HEK293 (cell line): ENCODE data around the gene NUP50.
A peak's percentile ranks its signal among the peaks of the same experiment; 100 is the strongest.
"Not testable (repeated sequence)": the region's sequence is repeated elsewhere in the genome, so short reads cannot be mapped to it uniquely, and the experiment has no call there.

Source experiments
- CTCF ChIA-PET: fragments of 350-600 bp; formaldehyde crosslinking; extraction: SDS; loops from one replicate; lab custom pipeline; 2021; ENCODE audit warnings: antibody characterized with exemption; lab: Yijun Ruan, JAX
- POLR2A ChIA-PET: fragments of 300-600 bp; formaldehyde crosslinking; extraction: SDS; loops from one replicate; lab custom pipeline; 2020; ENCODE audit warnings: antibody characterized with exemption, inconsistent platforms; lab: Yijun Ruan, JAX
- H3K27ac ChIP-seq: fragments of 200-500 bp; sonication (Bioruptor generic); 2 replicates; pipeline ENCODE4 v1.5.1; 2014; ENCODE audit warnings: low read depth, low read length, control low read depth, inconsistent platforms; ENCODE audit errors: extremely low read depth
- H3K36me3 ChIP-seq, 2 experiments: fragments of 200-500 bp in 1 of 2; sonication (Bioruptor generic) in 1 of 2; 1 replicate in 1 of 2; 2 replicates in 1 of 2; pipeline ENCODE4 v1.5.1; 2014 to 2017; ENCODE audit warnings: inconsistent platforms in 2 of 2, low read length in 2 of 2; ENCODE audit not compliant: control insufficient read depth in 2 of 2, insufficient read depth in 1 of 2
- H3K4me1 ChIP-seq: fragments of 200-500 bp; sonication (Bioruptor generic); 2 replicates; pipeline ENCODE4 v1.5.1; 2014; ENCODE audit warnings: mild to moderate bottlenecking, low read length, inconsistent platforms; ENCODE audit not compliant: control insufficient read depth, insufficient read depth
- H3K4me3 ChIP-seq: 2 replicates; pipeline ENCODE4 v1.5.1; 2011; ENCODE audit warnings: low read depth, mild to moderate bottlenecking, control low read depth, low read length, moderate library complexity
- H3K9me3 ChIP-seq: fragments of 200-500 bp; sonication (Bioruptor generic); 2 replicates; pipeline ENCODE4 v1.5.1; 2014; ENCODE audit warnings: low read depth, low read length, inconsistent platforms; ENCODE audit not compliant: control insufficient read depth, insufficient read depth
- FEZF1 ChIP-seq: fragments of 450-650 bp; formaldehyde crosslinking; IDR thresholded peaks from 2 replicates; pipeline ENCODE4 v1.5.1; 2016; ENCODE audit warnings: missing biosample characterization, missing genetic modification characterization
- GLIS1 ChIP-seq: fragments of 450-650 bp; formaldehyde crosslinking; IDR thresholded peaks from 2 replicates; pipeline ENCODE4 v1.5.1; 2016; ENCODE audit warnings: missing biosample characterization, missing genetic modification characterization
- KLF16 ChIP-seq: fragments of 450-650 bp; formaldehyde crosslinking; IDR thresholded peaks from 2 replicates; pipeline ENCODE4 v1.5.1; 2017; ENCODE audit warnings: missing biosample characterization, missing genetic modification characterization
- SALL2 ChIP-seq: fragments of 450-650 bp; formaldehyde crosslinking; IDR thresholded peaks from 2 replicates; pipeline ENCODE4 v1.5.0; 2017; ENCODE audit warnings: missing biosample characterization, mild to moderate bottlenecking, missing genetic modification characterization, borderline replicate concordance
- SP7 ChIP-seq: fragments of 450-650 bp; formaldehyde crosslinking; IDR thresholded peaks from 2 replicates; pipeline ENCODE4 v1.5.1; 2016; ENCODE audit warnings: missing biosample characterization, missing genetic modification characterization
- ZBTB1 ChIP-seq: fragments of 450-650 bp; formaldehyde crosslinking; IDR thresholded peaks from 2 replicates; pipeline ENCODE4 v1.5.1; 2016; ENCODE audit warnings: missing biosample characterization, missing genetic modification characterization
- ZFP69B ChIP-seq: fragments of 450-650 bp; formaldehyde crosslinking; IDR thresholded peaks from 2 replicates; pipeline ENCODE4 v1.5.1; 2016; ENCODE audit warnings: missing biosample characterization, missing genetic modification characterization
- ZIC2 ChIP-seq: fragments of 450-650 bp; formaldehyde crosslinking; IDR thresholded peaks from 2 replicates; pipeline ENCODE4 v1.5.1; 2016; ENCODE audit warnings: missing biosample characterization, missing genetic modification characterization
- ZNF112 ChIP-seq: fragments of 450-650 bp; formaldehyde crosslinking; IDR thresholded peaks from 2 replicates; pipeline ENCODE4 v1.5.0; 2017; ENCODE audit warnings: missing biosample characterization, missing genetic modification characterization
- ZNF132 ChIP-seq: fragments of 450-650 bp; formaldehyde crosslinking; IDR thresholded peaks from 2 replicates; pipeline ENCODE4 v1.5.1; 2017; ENCODE audit warnings: missing biosample characterization, missing genetic modification characterization, borderline replicate concordance
- ZNF148 ChIP-seq: fragments of 450-650 bp; formaldehyde crosslinking; IDR thresholded peaks from 2 replicates; pipeline ENCODE4 v1.5.0; 2017; ENCODE audit warnings: missing biosample characterization, missing genetic modification characterization, borderline replicate concordance
- ZNF202 ChIP-seq: fragments of 450-650 bp; formaldehyde crosslinking; IDR thresholded peaks from 2 replicates; pipeline ENCODE4 v1.5.1; 2016; ENCODE audit warnings: missing biosample characterization, missing genetic modification characterization, borderline replicate concordance
- ZNF266 ChIP-seq: fragments of 450-650 bp; formaldehyde crosslinking; IDR thresholded peaks from 2 replicates; pipeline ENCODE4 v1.5.1; 2016; ENCODE audit warnings: missing biosample characterization, missing genetic modification characterization, low read depth
- ZNF398 ChIP-seq: fragments of 450-650 bp; formaldehyde crosslinking; IDR thresholded peaks from 2 replicates; pipeline ENCODE4 v1.5.1; 2017; ENCODE audit warnings: missing biosample characterization, missing genetic modification characterization
- ZNF529 ChIP-seq: fragments of 450-650 bp; formaldehyde crosslinking; IDR thresholded peaks from 2 replicates; pipeline ENCODE4 v1.5.1; 2017; ENCODE audit warnings: missing genetic modification characterization, missing biosample characterization; ENCODE audit not compliant: insufficient replicate concordance
- ZNF548 ChIP-seq: fragments of 450-650 bp; formaldehyde crosslinking; IDR thresholded peaks from 2 replicates; pipeline ENCODE4 v1.5.1; 2016; ENCODE audit warnings: missing biosample characterization, missing genetic modification characterization
- ZNF549 ChIP-seq: fragments of 450-650 bp; IDR thresholded peaks from 2 replicates; pipeline ENCODE4 v1.5.1; 2018; ENCODE audit warnings: missing biosample characterization, missing genetic modification characterization, mild to moderate bottlenecking, inconsistent platforms, moderate library complexity
- ZNF555 ChIP-seq: fragments of 450-650 bp; formaldehyde crosslinking; conservative IDR thresholded peaks from 2 replicates; pipeline ENCODE4 v1.5.1; 2017; ENCODE audit warnings: missing biosample characterization, mild to moderate bottlenecking, missing genetic modification characterization, inconsistent platforms
- ZNF596 ChIP-seq: fragments of 450-650 bp; IDR thresholded peaks from 2 replicates; pipeline ENCODE4 v1.5.0; 2018; ENCODE audit warnings: missing biosample characterization, mild to moderate bottlenecking, missing genetic modification characterization, moderate library complexity
- ZNF624 ChIP-seq: fragments of 450-650 bp; formaldehyde crosslinking; IDR thresholded peaks from 2 replicates; pipeline ENCODE4 v1.5.1; 2017; ENCODE audit warnings: missing biosample characterization, missing genetic modification characterization
- ZNF658 ChIP-seq: fragments of 450-650 bp; formaldehyde crosslinking; IDR thresholded peaks from 2 replicates; pipeline ENCODE4; 2016; ENCODE audit warnings: missing biosample characterization, missing genetic modification characterization
- ZNF707 ChIP-seq: fragments of 450-650 bp; formaldehyde crosslinking; IDR thresholded peaks from 2 replicates; pipeline ENCODE4 v1.5.1; 2016; ENCODE audit warnings: missing biosample characterization, missing genetic modification characterization
- TF ChIP-seq, protein P1 (sequence below): sonication (generic); formaldehyde crosslinking; IDR thresholded peaks from 2 replicates; pipeline ENCODE4 v1.8.1; 2022; ENCODE audit warnings: mild to moderate bottlenecking, moderate library complexity, missing genetic modification reagents

NUP50 gene

GRCh38 chr22:45190202-45190872 is 26.6 kb downstream of the NUP50 start (continued):
- TF ChIP-seq ZNF132 (tag by site-specific recombination) (no peak), ZBTB1 (tag by site-specific recombination) (no peak), FEZF1 (tag by site-specific recombination) (peak; percentile 50), ZNF658 (tag by site-specific recombination) (no peak), ZNF148 (no peak), ZNF624 (tag by site-specific recombination) (no peak), SP7 (tag by site-specific recombination) (peak; percentile 89), ZNF555 (tag by site-specific recombination) (no peak), ZNF549 (tag by site-specific recombination) (no peak), ZNF112 (tag by site-specific recombination) (no peak), ZNF707 (no peak), ZNF548 (no peak), ZNF202 (no peak)

DNA sequence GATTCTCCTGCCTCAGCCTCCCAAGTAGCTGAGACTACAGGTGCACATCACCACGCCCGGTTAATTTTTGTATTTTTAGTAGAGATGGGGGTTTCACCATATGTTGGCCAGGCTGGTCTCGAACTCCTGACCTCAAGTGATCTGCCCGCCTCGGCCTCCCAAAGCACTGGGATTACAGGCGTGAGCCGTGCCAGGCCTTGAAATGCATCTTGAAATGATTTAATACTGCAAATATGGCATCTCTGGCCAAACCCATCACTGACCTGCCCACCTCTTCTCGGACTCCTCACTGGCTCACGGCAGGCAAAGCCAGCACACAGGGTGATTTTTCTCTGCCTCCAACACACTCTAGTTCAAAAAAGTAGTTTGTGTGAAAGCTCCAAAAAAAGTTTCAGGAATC is 28.0 kb downstream of the NUP50 start:
- not testable (repeated sequence) for H3K27ac ChIP-seq, H3K4me1 ChIP-seq, H3K9me3 ChIP-seq, H3K4me3 ChIP-seq
- POLR2A ChIA-PET: interaction anchor here (0.6 to 0.9 kb wide), 3 partner anchors 17 to 34 kb away, joined by 3 read pairs; partner anchors contain the start of gene NUP50
- CTCF ChIA-PET: interaction anchor here (0.7 to 1.0 kb wide), 4 partner anchors 17 to 95 kb away, joined by 3 read pairs; no protein-coding TSS in a partner anchor
- peaks cover 4 to 21% of the 10 kb centered on the region in 2 experiments; a peak in 2 of 3 replicates for H3K36me3 ChIP-seq

DNA sequence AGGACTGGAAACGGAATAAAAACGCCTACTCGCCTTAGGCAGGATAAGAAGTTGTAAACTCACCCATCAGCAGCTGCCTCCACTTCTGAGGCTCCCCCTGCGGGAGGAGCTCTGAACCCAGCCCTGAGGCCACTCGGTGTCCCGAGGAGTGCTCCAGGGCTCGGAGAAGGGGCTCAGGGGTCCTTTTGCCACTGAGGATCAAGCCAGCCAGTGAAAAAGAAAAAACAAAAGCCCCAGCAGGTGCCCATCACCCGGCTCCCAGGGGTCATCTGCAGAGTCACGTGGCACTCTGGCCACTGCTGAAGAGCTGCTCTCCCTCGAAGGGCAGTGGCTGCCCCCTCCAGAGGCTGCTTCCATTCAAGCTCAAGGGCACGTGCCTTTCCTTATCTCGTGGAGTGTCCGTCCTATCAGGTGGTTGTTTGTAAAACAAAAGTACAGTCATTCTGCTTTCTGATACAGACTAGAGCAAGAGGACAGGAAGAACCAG is 29.0 kb downstream of the NUP50 start:
- peaks cover 4 to 30% of the 10 kb centered on the region in 2 experiments; a peak in 2 of 3 replicates for H3K36me3 ChIP-seq
- CTCF ChIA-PET: interaction anchor here (0.5 to 1.0 kb wide), 6 partner anchors 9 to 324 kb away, joined by 3 to 4 read pairs (median 3); no protein-coding TSS in a partner anchor

More for the DNA sequence above, 29.0 kb downstream of the NUP50 start:
- H3K27ac ChIP-seq: no peak overlapping the region
- POLR2A ChIA-PET: interaction anchor here (0.7 to 0.9 kb wide), 2 partner anchors 16 to 29 kb away, joined by 3 read pairs; partner anchors contain the start of gene NUP50
- peaks cover 2% of the 10 kb centered on the region; the same call in 1 of the 2 replicates for H3K4me1 ChIP-seq
- TF ChIP-seq GLIS1 (tag by site-specific recombination): peak; percentile 10; the same call in 1 of the 2 replicates
- no peak for TF ChIP-seq ZNF596
- TF ChIP-seq, protein P1, sequence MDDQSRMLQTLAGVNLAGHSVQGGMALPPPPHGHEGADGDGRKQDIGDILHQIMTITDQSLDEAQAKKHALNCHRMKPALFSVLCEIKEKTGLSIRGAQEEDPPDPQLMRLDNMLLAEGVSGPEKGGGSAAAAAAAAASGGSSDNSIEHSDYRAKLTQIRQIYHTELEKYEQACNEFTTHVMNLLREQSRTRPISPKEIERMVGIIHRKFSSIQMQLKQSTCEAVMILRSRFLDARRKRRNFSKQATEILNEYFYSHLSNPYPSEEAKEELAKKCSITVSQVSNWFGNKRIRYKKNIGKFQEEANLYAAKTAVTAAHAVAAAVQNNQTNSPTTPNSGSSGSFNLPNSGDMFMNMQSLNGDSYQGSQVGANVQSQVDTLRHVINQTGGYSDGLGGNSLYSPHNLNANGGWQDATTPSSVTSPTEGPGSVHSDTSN (CRISPR knock-in tag): no peak
- TF ChIP-seq ZFP69B (tag by site-specific recombination): no peak
- TF ChIP-seq ZNF266 (tag by site-specific recombination): no peak
- no peak for TF ChIP-seq ZNF398 (tag by site-specific recombination)
- TF ChIP-seq ZNF529 (tag by site-specific recombination): no peak
- TF ChIP-seq SALL2 (tag by site-specific recombination): no peak
- no peak for TF ChIP-seq KLF16 (tag by site-specific recombination)
- 0 out of 2 replicates have a peak, but pooled peaks have one; percentile 37 for TF ChIP-seq ZIC2 (tag by site-specific recombination)
- TF ChIP-seq, all 188 proteins: peak for 2
- no peaks in the 10 kb centered on the region for H3K9me3 ChIP-seq
- no peak overlapping the region for H3K4me3 ChIP-seq
